CD14-positive monocyte (primary cell): ENCODE data around the gene PDE8A. TPM values are rescaled to one million over a fixed set of nuclear protein-coding genes. Genes with fewer than 3 reads are reported as not detected.

Source experiments
- DNase-seq, 3 donors: peaks; one replicate each; pipeline ENCODE4 v3.0.0-alpha.2; 2011 to 2022
- H2AFZ ChIP-seq: 2 replicates; pipeline ENCODE4 v1.6.0; 2012; ENCODE audit warnings: mild to moderate bottlenecking, low read depth, low read length, inconsistent platforms; ENCODE audit not compliant: insufficient read depth, poor library complexity, severe bottlenecking
- H3K27ac ChIP-seq, 2 donors: 1 replicate in 1 of 2; 2 replicates in 1 of 2; pipeline ENCODE4 v1.5.1; 2012 to 2013; ENCODE audit warnings: low read length in 2 of 2, control low read depth in 1 of 2, inconsistent platforms in 1 of 2, low read depth in 1 of 2, mild to moderate bottlenecking in 1 of 2
- H3K27me3 ChIP-seq, 2 donors: one replicate each; pipeline versions ENCODE4 v1.6.0 to v1.6.1; 2011 to 2013; ENCODE audit warnings: low read length in 2 of 2; ENCODE audit not compliant: control insufficient read depth in 2 of 2, insufficient read depth in 2 of 2
- H3K36me3 ChIP-seq, 2 donors: replicated peaks in 1 of 2; 1 replicate in 1 of 2; 2 replicates in 1 of 2; pipeline versions ENCODE4 v1.5.1 to v1.6.1; 2012 to 2013; ENCODE audit warnings: low read length in 2 of 2, control low read depth in 1 of 2, inconsistent platforms in 1 of 2, mild to moderate bottlenecking in 1 of 2; ENCODE audit not compliant: insufficient read depth in 2 of 2, control insufficient read depth in 1 of 2
- H3K4me1 ChIP-seq, 2 donors: 1 replicate in 1 of 2; 2 replicates in 1 of 2; pipeline versions ENCODE4 v1.5.1 to v1.6.1; 2012 to 2013; ENCODE audit warnings: low read length in 2 of 2, control low read depth in 1 of 2, inconsistent platforms in 1 of 2, mild to moderate bottlenecking in 1 of 2, moderate library complexity in 1 of 2; ENCODE audit not compliant: insufficient read depth in 2 of 2, control insufficient read depth in 1 of 2
- H3K4me2 ChIP-seq: replicated peaks from 2 replicates; pipeline ENCODE3; 2012; ENCODE audit warnings: low read length, moderate library complexity, mild to moderate bottlenecking; ENCODE audit not compliant: poor library complexity, severe bottlenecking; ENCODE audit errors: extremely low read depth
- H3K4me3 ChIP-seq, 3 experiments: fragments of 200-600 bp in 1 of 3; sonication (generic) in 1 of 3; replicated peaks in 1 of 3; 1 replicate in 2 of 3; 2 replicates in 1 of 3; pipeline ENCODE4 v1.5.1; 2011 to 2013; ENCODE audit warnings: low read length in 3 of 3, mild to moderate bottlenecking in 3 of 3, control low read depth in 2 of 3, low read depth in 2 of 3, inconsistent platforms in 1 of 3, moderate library complexity in 1 of 3
- H3K79me2 ChIP-seq: 2 replicates; pipeline ENCODE4 v1.6.0; 2012; ENCODE audit warnings: mild to moderate bottlenecking, control low read depth, inconsistent platforms, low read length, moderate library complexity; ENCODE audit not compliant: insufficient read depth
- H3K9ac ChIP-seq: 2 replicates; pipeline ENCODE4 v1.6.0; 2017; ENCODE audit warnings: low read length, mild to moderate bottlenecking; ENCODE audit not compliant: insufficient read depth, poor library complexity, severe bottlenecking
- H3K9me3 ChIP-seq, 2 donors: replicated peaks in 1 of 2; 1 replicate in 1 of 2; 2 replicates in 1 of 2; pipeline versions ENCODE4 v1.5.1 to v1.6.1; 2012 to 2013; ENCODE audit warnings: low read length in 2 of 2, control low read depth in 1 of 2; ENCODE audit not compliant: control insufficient read depth in 1 of 2, insufficient read depth in 1 of 2
- H4K20me1 ChIP-seq: 2 replicates; pipeline ENCODE4 v1.6.0; 2012; ENCODE audit warnings: mild to moderate bottlenecking, low read length, control low read depth, moderate library complexity; ENCODE audit not compliant: insufficient read depth
- H3K27ac Mint-ChIP-seq, 7 donors: one replicate each; pipeline ENCODE4 v1.8.0; 2020; ENCODE audit warnings: mild to moderate bottlenecking in 7 of 7, mixed read lengths in 7 of 7, moderate library complexity in 6 of 7, inconsistent platforms in 2 of 7
- H3K27me3 Mint-ChIP-seq, 3 donors: one replicate each; pipeline ENCODE4 v1.8.0; 2021 to 2022; ENCODE audit warnings: low read depth in 3 of 3, mild to moderate bottlenecking in 3 of 3, mixed read lengths in 3 of 3, moderate library complexity in 3 of 3, inconsistent platforms in 1 of 3
- H3K36me3 Mint-ChIP-seq, 2 donors: one replicate each; pipeline ENCODE4 v1.8.0; 2020; ENCODE audit warnings: mixed read lengths in 2 of 2, inconsistent platforms in 1 of 2, mild to moderate bottlenecking in 1 of 2
- H3K4me1 Mint-ChIP-seq: one replicate; pipeline ENCODE4 v1.8.0; 2020; ENCODE audit warnings: mild to moderate bottlenecking, mixed read lengths
- H3K4me3 Mint-ChIP-seq, 2 donors: one replicate each; pipeline ENCODE4 v1.8.0; 2020; ENCODE audit warnings: mild to moderate bottlenecking in 2 of 2, mixed read lengths in 2 of 2, moderate library complexity in 1 of 2
- H3K9me3 Mint-ChIP-seq, 7 donors: one replicate each; pipeline ENCODE4 v1.8.0; 2020 to 2022; ENCODE audit warnings: mixed read lengths in 7 of 7, mild to moderate bottlenecking in 6 of 7, moderate library complexity in 6 of 7, inconsistent platforms in 2 of 7
- WGBS: methylation state at CpG from one replicate; pipeline ENCODE4 v1.1.5; 2013; ENCODE audit warnings: missing lambda C conversion rate; ENCODE audit not compliant: insufficient coverage; 5-methylcytosine and 5-hydroxymethylcytosine counted together
- intact Hi-C, 2 donors: fragments of 100-400 bp; cut with micrococcal nuclease; formaldehyde crosslinking; loops; one replicate each; pipeline versions ENCODE4 v1.15.0 to v1.15.1; 2023
- polyA plus RNA-seq, 3 donors: library from polyadenylated mRNA; depleted of rRNA in 1 of 3; unstranded in 2 of 3; stranded (reverse) in 1 of 3; fragments of 300-500 nt in 2 of 3; fragments of >200 nt in 1 of 3; fragmentation: Illumina TruSeq in 2 of 3; gene quantifications; 1 replicate in 2 of 3; 2 replicates in 1 of 3; pipeline ENCODE4 v1.2.3, GENCODE V29; 2012 to 2021
- TF ChIP-seq, protein P1 (sequence below): fragments of 200-600 bp; IDR thresholded peaks from one replicate; pipeline ENCODE4 v1.8.0; 2022; ENCODE audit warnings: antibody characterized with exemption, mild to moderate bottlenecking

Gene PDE8A
- polyA plus RNA-seq, 3 donors: 2.8 to 33.4 (median 4.9) TPM

DNA sequence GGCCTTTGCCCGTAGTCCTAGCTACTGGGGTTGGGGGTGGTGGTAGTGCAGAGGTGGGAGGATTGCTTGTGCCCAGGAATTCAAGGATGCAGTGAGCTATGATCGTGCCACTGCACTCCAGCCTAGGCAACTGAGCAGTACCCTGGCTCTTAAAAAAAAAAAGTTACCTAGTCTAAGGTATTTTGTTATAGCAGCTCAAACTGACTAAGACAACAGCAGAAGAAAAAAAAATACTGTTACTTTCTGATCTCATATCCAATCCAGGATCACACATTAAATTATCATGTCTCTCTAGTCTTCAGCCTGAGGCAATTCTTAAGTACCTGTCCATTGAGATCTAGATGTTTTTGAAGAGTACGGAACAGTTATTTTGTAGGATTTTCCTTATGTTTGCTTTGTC lies 39.8 kb downstream of the PDE8A start:
- intact Hi-C loops: no loop called here
- peaks cover 39% of the 10 kb centered on the region for H3K79me2 ChIP-seq
- no peaks in the 10 kb centered on the region for H3K36me3 ChIP-seq
- H2AFZ ChIP-seq: no peak overlapping the region
- WGBS: 80% methylated on average over 1 of the region's 3 CpGs
- TF ChIP-seq, protein P1, sequence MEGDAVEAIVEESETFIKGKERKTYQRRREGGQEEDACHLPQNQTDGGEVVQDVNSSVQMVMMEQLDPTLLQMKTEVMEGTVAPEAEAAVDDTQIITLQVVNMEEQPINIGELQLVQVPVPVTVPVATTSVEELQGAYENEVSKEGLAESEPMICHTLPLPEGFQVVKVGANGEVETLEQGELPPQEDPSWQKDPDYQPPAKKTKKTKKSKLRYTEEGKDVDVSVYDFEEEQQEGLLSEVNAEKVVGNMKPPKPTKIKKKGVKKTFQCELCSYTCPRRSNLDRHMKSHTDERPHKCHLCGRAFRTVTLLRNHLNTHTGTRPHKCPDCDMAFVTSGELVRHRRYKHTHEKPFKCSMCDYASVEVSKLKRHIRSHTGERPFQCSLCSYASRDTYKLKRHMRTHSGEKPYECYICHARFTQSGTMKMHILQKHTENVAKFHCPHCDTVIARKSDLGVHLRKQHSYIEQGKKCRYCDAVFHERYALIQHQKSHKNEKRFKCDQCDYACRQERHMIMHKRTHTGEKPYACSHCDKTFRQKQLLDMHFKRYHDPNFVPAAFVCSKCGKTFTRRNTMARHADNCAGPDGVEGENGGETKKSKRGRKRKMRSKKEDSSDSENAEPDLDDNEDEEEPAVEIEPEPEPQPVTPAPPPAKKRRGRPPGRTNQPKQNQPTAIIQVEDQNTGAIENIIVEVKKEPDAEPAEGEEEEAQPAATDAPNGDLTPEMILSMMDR: no peak
- Mint-ChIP-seq H3K9me3 (no peaks in the 10 kb centered on the region), H3K27ac (no peak overlapping the region), H3K27me3 (no peaks in the 10 kb centered on the region), H3K4me3 (no peak overlapping the region), H3K36me3 (no peaks in the 10 kb centered on the region), H3K4me1 (peaks cover 26% of the 10 kb centered on the region)
- H3K27me3 ChIP-seq: no peaks in the 10 kb centered on the region
- H3K27ac ChIP-seq: no peak overlapping the region
- no peaks in the 10 kb centered on the region for H3K9me3 ChIP-seq
- H3K4me3 ChIP-seq: no peak overlapping the region
- no peak for DNase-seq
- H4K20me1 ChIP-seq: peaks cover 81% of the 10 kb centered on the region
- no peak overlapping the region for H3K4me2 ChIP-seq
- no peaks in the 10 kb centered on the region for H3K4me1 ChIP-seq
- no peak overlapping the region for H3K9ac ChIP-seq

GRCh38 chr15:85022860-85023403 lies 41.3 kb downstream of the PDE8A start:
- Mint-ChIP-seq H3K27me3 (no peaks in the 10 kb centered on the region), H3K4me3 (no peak overlapping the region), H3K4me1 (peaks cover 33% of the 10 kb centered on the region), H3K36me3 (no peaks in the 10 kb centered on the region), H3K9me3 (no peaks in the 10 kb centered on the region), H3K27ac (no peak overlapping the region)
- TF ChIP-seq, protein P1: no peak
- Histone ChIP-seq H3K4me1 (no peaks in the 10 kb centered on the region), H2AFZ (no peak overlapping the region), H3K36me3 (no peaks in the 10 kb centered on the region), H3K4me3 (no peak overlapping the region), H3K9me3 (no peaks in the 10 kb centered on the region), H3K79me2 (peaks cover 44% of the 10 kb centered on the region), H4K20me1 (peaks cover 91% of the 10 kb centered on the region), H3K9ac (no peak overlapping the region), H3K4me2 (no peak overlapping the region), H3K27ac (no peak overlapping the region), H3K27me3 (no peaks in the 10 kb centered on the region)
- WGBS: 87% methylated on average over 5 of the region's 6 CpGs
- no peak for DNase-seq
- intact Hi-C loops: no loop called here
